ENCODE data around the gene PLIN5.

Gene PLIN5

GRCh38 chr19:4506449-4507149 lies 28.4 kb downstream of the PLIN5 start:
- no peak for DNase-seq (ENCODE audit: low read depth in 4 of 4, low spot score in 1 of 4)

GRCh38 chr19:4505570-4506448 lies 29.2 kb downstream of the PLIN5 start:
- no peak for DNase-seq (ENCODE audit: low read depth in 4 of 4, low spot score in 1 of 4)

GRCh38 chr19:4504891-4505569 lies 30.0 kb downstream of the PLIN5 start:
- DNase-seq (ENCODE audit: low read depth in 4 of 4, low spot score in 1 of 4): no peak

GRCh38 chr19:4504297-4504701 lies 30.7 kb downstream of the PLIN5 start:
- no peak for DNase-seq (ENCODE audit: low read depth in 4 of 4, low spot score in 1 of 4)

GRCh38 chr19:4503825-4504170 lies 31.2 kb downstream of the PLIN5 start:
- no peak for DNase-seq (ENCODE audit: low read depth in 4 of 4, low spot score in 1 of 4)

- no peak for DNase-seq (ENCODE audit: low read depth in 4 of 4, low spot score in 1 of 4)
Measured at GRCh38 chr19:4503132-4503824, 31.7 kb downstream of the PLIN5 start.

- DNase-seq (ENCODE audit: low read depth in 4 of 4, low spot score in 1 of 4): no peak
Measured at GRCh38 chr19:4502282-4503131, 32.5 kb downstream of the PLIN5 start.

GRCh38 chr19:4501691-4502090 lies 33.3 kb downstream of the PLIN5 start:
- no peak for DNase-seq (ENCODE audit: low read depth in 4 of 4, low spot score in 1 of 4)

- DNase-seq (ENCODE audit: low read depth in 4 of 4, low spot score in 1 of 4): no peak
Measured at GRCh38 chr19:4500841-4501591, 34.0 kb downstream of the PLIN5 start.

GRCh38 chr19:4499855-4500254 lies 35.2 kb downstream of the PLIN5 start:
- no peak for DNase-seq (ENCODE audit: low read depth in 4 of 4, low spot score in 1 of 4)

- DNase-seq (ENCODE audit: low read depth in 4 of 4, low spot score in 1 of 4): no peak
Measured at GRCh38 chr19:4499318-4499717, 35.7 kb downstream of the PLIN5 start.

- DNase-seq (ENCODE audit: low read depth in 4 of 4, low spot score in 1 of 4): no peak
Measured at GRCh38 chr19:4498694-4499093, 36.3 kb downstream of the PLIN5 start.

GRCh38 chr19:4497770-4498389 lies 37.1 kb downstream of the PLIN5 start:
- DNase-seq (ENCODE audit: low read depth in 4 of 4, low spot score in 1 of 4): no peak

- no peak for DNase-seq (ENCODE audit: low read depth in 4 of 4, low spot score in 1 of 4)
Measured at GRCh38 chr19:4496304-4496703, 38.7 kb downstream of the PLIN5 start.

- DNase-seq (ENCODE audit: low read depth in 4 of 4, low spot score in 1 of 4): no peak
Measured at GRCh38 chr19:4495471-4495870, 39.6 kb downstream of the PLIN5 start.

- no peak for DNase-seq (ENCODE audit: low read depth in 4 of 4, low spot score in 1 of 4)
Measured at GRCh38 chr19:4494691-4495064, 40.3 kb downstream of the PLIN5 start.

- no peak for DNase-seq (ENCODE audit: low read depth in 4 of 4, low spot score in 1 of 4)
Measured at GRCh38 chr19:4493929-4494690, 40.9 kb downstream of the PLIN5 start.

GRCh38 chr19:4493104-4493928 lies 41.7 kb downstream of the PLIN5 start:
- DNase-seq (ENCODE audit: low read depth in 4 of 4, low spot score in 1 of 4): no peak
